Neutrophil (primary cell): ENCODE measurements around the gene EML6.

ENCODE experiments used
- H3K27ac ChIP-seq: fragments of 200-600 bp; sonication (generic); 2 replicates; pipeline ENCODE4 v1.5.1; 2016; ENCODE audit warnings: mild to moderate bottlenecking, moderate library complexity
- H3K27me3 ChIP-seq: fragments of 200-600 bp; sonication (generic); 2 replicates; pipeline ENCODE4 v1.6.0; 2016; ENCODE audit warnings: mild to moderate bottlenecking
- H3K36me3 ChIP-seq: fragments of 200-600 bp; sonication (generic); 2 replicates; pipeline ENCODE4 v1.5.1; 2017
- H3K4me1 ChIP-seq, 2 experiments: fragments of 200-600 bp in 1 of 2; sonication (generic) in 1 of 2; 1 replicate in 1 of 2; 2 replicates in 1 of 2; pipeline versions ENCODE4 v1.5.1 to v1.6.1; 2013 to 2016; ENCODE audit warnings: low read depth in 1 of 2, low read length in 1 of 2, mild to moderate bottlenecking in 1 of 2, moderate library complexity in 1 of 2; ENCODE audit not compliant: control insufficient read depth in 1 of 2, insufficient read depth in 1 of 2
- H3K4me3 ChIP-seq, 2 experiments: fragments of 200-600 bp in 1 of 2; sonication (generic) in 1 of 2; 1 replicate in 1 of 2; 2 replicates in 1 of 2; pipeline ENCODE4 v1.5.1; 2013 to 2016; ENCODE audit warnings: low read depth in 1 of 2, low read length in 1 of 2, mild to moderate bottlenecking in 1 of 2, moderate library complexity in 1 of 2
- H3K9me3 ChIP-seq: fragments of 200-600 bp; sonication (generic); 2 replicates; pipeline ENCODE4 v1.5.1; 2016
- CTCF ChIP-seq: fragments of 200-600 bp; sonication (generic); IDR thresholded peaks from 2 replicates; pipeline ENCODE4 v1.5.1; 2016; ENCODE audit warnings: antibody characterized with exemption

The EML6 gene

GRCh38 chr2:54975175-54975574, 251.7 kb downstream of the EML6 start:
- TF ChIP-seq CTCF: no peak
- Histone ChIP-seq H3K27ac (no peak overlapping the region), H3K9me3 (no peaks in the 10 kb centered on the region), H3K27me3 (no peaks in the 10 kb centered on the region), H3K4me1 (peaks cover 9 to 29% of the 10 kb centered on the region in 2 experiments), H3K36me3 (peaks cover 26% of the 10 kb centered on the region), H3K4me3 (no peak overlapping the region)

GRCh38 chr2:54975598-54976492, 252.4 kb downstream of the EML6 start:
- TF ChIP-seq CTCF: no peak
- Histone ChIP-seq H3K27me3 (no peaks in the 10 kb centered on the region), H3K4me1 (peaks cover 9 to 29% of the 10 kb centered on the region in 2 experiments), H3K36me3 (peaks cover 25% of the 10 kb centered on the region), H3K27ac (peak overlapping the region; percentile 9), H3K9me3 (no peaks in the 10 kb centered on the region), H3K4me3 (no peak overlapping the region)

GRCh38 chr2:54977149-54977548, 253.7 kb downstream of the EML6 start:
- Histone ChIP-seq H3K27ac (peak overlapping the region; percentile 51), H3K4me1 (peaks cover 13 to 29% of the 10 kb centered on the region in 2 experiments), H3K4me3 (no peak overlapping the region), H3K36me3 (peaks cover 17% of the 10 kb centered on the region), H3K27me3 (no peaks in the 10 kb centered on the region), H3K9me3 (no peaks in the 10 kb centered on the region)
- no peak for TF ChIP-seq CTCF

GRCh38 chr2:54979321-54980044, 256.0 kb downstream of the EML6 start:
- no peak for TF ChIP-seq CTCF
- Histone ChIP-seq H3K4me1 (peaks cover 13 to 21% of the 10 kb centered on the region in 2 experiments), H3K9me3 (no peaks in the 10 kb centered on the region), H3K27me3 (no peaks in the 10 kb centered on the region), H3K4me3 (no peak overlapping the region), H3K36me3 (peaks cover 16% of the 10 kb centered on the region), H3K27ac (peak overlapping the region; percentile 48)

GRCh38 chr2:54981385-54981784, 257.9 kb downstream of the EML6 start:
- no peak for TF ChIP-seq CTCF
- Histone ChIP-seq H3K36me3 (peaks cover 19% of the 10 kb centered on the region), H3K4me1 (peaks cover 13 to 17% of the 10 kb centered on the region in 2 experiments), H3K4me3 (no peak overlapping the region), H3K9me3 (no peaks in the 10 kb centered on the region), H3K27me3 (no peaks in the 10 kb centered on the region), H3K27ac (peak overlapping the region; percentile 24)
